ENCODE measurements around the gene ERGIC1.

GRCh38 chr5:172908662-172909061 lies 74.6 kb downstream of the ERGIC1 start:
- TF ChIP-seq CTCF (conservative IDR thresholded peaks at IDR 0.05; ENCODE audit: low read length), result no peak
- TF ChIP-seq EZH2phosphoT487 (IDR thresholded peaks at IDR 0.05; ENCODE audit: borderline replicate concordance), result no peak
